GM12878 (cell line): ENCODE data around the gene TTC31. TPM values are rescaled to one million over a fixed set of nuclear protein-coding genes. Genes with fewer than 3 reads are reported as not detected.

ENCODE experiments used
- ATAC-seq: fragments of 200-7000 bp; cut with Tn5 transposase; 3 replicates; pipeline ENCODE4 v1.9.1; 2020; ENCODE audit warnings: mild to moderate bottlenecking, moderate library complexity
- BruUV-seq: library from RNA; stranded (reverse); fragments of 400-500 nt; replicated peaks from 2 replicates; lab custom pipeline; 2021; lab: Mats Ljungman, UMichigan
- CTCF ChIA-PET: fragments of 300-600 bp; sonication (Branson Sonifier 250); formaldehyde crosslinking; extraction: SDS; loops from one replicate; lab custom pipeline; 2021; ENCODE audit warnings: inconsistent platforms; lab: Yijun Ruan, JAX
- POLR2A ChIA-PET: fragments of 350-600 bp; formaldehyde crosslinking; extraction: SDS; loops from one replicate; lab custom pipeline; 2021; ENCODE audit warnings: inconsistent platforms; lab: Charles Lee
- RAD21 ChIA-PET: fragments of 300-600 bp; sonication (Branson Sonifier 250); formaldehyde crosslinking; loops from one replicate; lab custom pipeline; 2023; ENCODE audit warnings: antibody characterized with exemption; ENCODE audit not compliant: unreplicated experiment; lab: Charles Lee
- SMC1A ChIA-PET: fragments of 300-600 bp; sonication (Branson Sonifier 250); formaldehyde crosslinking; loops from one replicate; lab custom pipeline; 2023; ENCODE audit not compliant: unreplicated experiment, uncharacterized antibody; lab: Charles Lee
- DNase-seq: peaks from one replicate; pipeline ENCODE4 v3.0.0-alpha.2; 2011; ENCODE audit warnings: low read depth, low spot score
- FAIRE-seq: peaks from 3 replicates; lab custom pipeline; 2011; peaks lifted over from hg19 to GRCh38; lab: Jason Lieb, UNC
- H2AFZ ChIP-seq: 2 replicates; pipeline ENCODE4 v1.6.0; 2011; ENCODE audit warnings: low read depth, low read length, control low read depth; ENCODE audit not compliant: control insufficient read depth
- H3K27ac ChIP-seq: 2 replicates; pipeline ENCODE4 v1.5.1; 2011; ENCODE audit warnings: control low read depth; ENCODE audit not compliant: control insufficient read depth, insufficient read depth
- H3K27me3 ChIP-seq, 2 experiments: replicated peaks in 1 of 2; 2 replicates each; pipeline versions ENCODE4 v1.6.0 to v1.6.1; 2011; ENCODE audit warnings: low read length in 1 of 2; ENCODE audit not compliant: control insufficient read depth in 2 of 2, insufficient read depth in 2 of 2
- H3K36me3 ChIP-seq, 2 experiments: 2 replicates each; pipeline ENCODE4 v1.5.1; 2011; ENCODE audit warnings: low read length in 1 of 2; ENCODE audit not compliant: control insufficient read depth in 2 of 2, insufficient read depth in 2 of 2
- H3K4me1 ChIP-seq: 2 replicates; pipeline ENCODE4 v1.6.1; 2011; ENCODE audit warnings: mild to moderate bottlenecking, low read length, moderate library complexity, mixed read lengths; ENCODE audit not compliant: control insufficient read depth, insufficient read depth
- H3K4me2 ChIP-seq: 2 replicates; pipeline ENCODE4 v1.6.0; 2011; ENCODE audit warnings: control low read depth; ENCODE audit not compliant: control insufficient read depth, insufficient read depth
- H3K4me3 ChIP-seq: fragments of 200-600 bp; sonication (generic); 2 replicates; pipeline ENCODE4 v1.5.1; 2016
- H3K79me2 ChIP-seq: 2 replicates; pipeline ENCODE4 v1.6.0; 2011; ENCODE audit warnings: low read length; ENCODE audit not compliant: control insufficient read depth, insufficient read depth
- H3K9ac ChIP-seq: 2 replicates; pipeline ENCODE4 v1.8.0; 2011; ENCODE audit warnings: low read length, control low read depth, mixed read lengths; ENCODE audit not compliant: control insufficient read depth, insufficient read depth
- H3K9me3 ChIP-seq: replicated peaks from 3 replicates; pipeline ENCODE4 v1.5.1; 2011; ENCODE audit warnings: mild to moderate bottlenecking, low read length; ENCODE audit not compliant: control insufficient read depth, insufficient read depth
- H4K20me1 ChIP-seq: 2 replicates; pipeline ENCODE4 v1.6.0; 2011; ENCODE audit not compliant: control insufficient read depth, insufficient read depth
- BRCA1 ChIP-seq: IDR thresholded peaks from 2 replicates; pipeline ENCODE4 v1.6.1; 2011; ENCODE audit warnings: low read depth, low read length, improper control_type of control experiment
- CHD4 ChIP-seq: fragments of 200-600 bp; sonication (generic); IDR thresholded peaks from 2 replicates; pipeline ENCODE4 v1.6.1; 2016; ENCODE audit warnings: mild to moderate bottlenecking
- DPF2 ChIP-seq: fragments of 450-650 bp; IDR thresholded peaks from 2 replicates; pipeline ENCODE4 v1.6.1; 2017; ENCODE audit warnings: mild to moderate bottlenecking
- EED ChIP-seq: sonication (generic); IDR thresholded peaks from 2 replicates; pipeline ENCODE4 v1.6.1; 2016; ENCODE audit warnings: antibody characterized with exemption, low read depth
- EZH2 ChIP-seq: IDR thresholded peaks from 2 replicates; pipeline ENCODE4 v1.6.1; 2012; ENCODE audit warnings: low read depth, mild to moderate bottlenecking, control low read depth, inconsistent platforms, low read length, borderline replicate concordance; ENCODE audit not compliant: control insufficient read depth
- KAT2A ChIP-seq: conservative IDR thresholded peaks from 2 replicates; pipeline ENCODE4 v1.6.1; 2011; ENCODE audit warnings: low read depth, low read length; ENCODE audit not compliant: control insufficient read depth
- POLR2A ChIP-seq: IDR thresholded peaks from 2 replicates; pipeline ENCODE4 v1.6.1; 2011; ENCODE audit warnings: low read depth, mild to moderate bottlenecking, low read length
- RBBP5 ChIP-seq: fragments of 200-600 bp; sonication (generic); conservative IDR thresholded peaks from 2 replicates; pipeline ENCODE4 v1.6.1; 2016
- SIN3A ChIP-seq: IDR thresholded peaks from 2 replicates; pipeline ENCODE4 v1.6.1; 2012; ENCODE audit warnings: low read depth, low read length, improper control_type of control experiment
- SMAD1 ChIP-seq: fragments of 450-650 bp; IDR thresholded peaks from 2 replicates; pipeline ENCODE4 v1.6.1; 2018; ENCODE audit warnings: mild to moderate bottlenecking, low read depth; ENCODE audit not compliant: partially characterized antibody
- STAT3 ChIP-seq: IDR thresholded peaks from 2 replicates; pipeline ENCODE4 v1.6.1; 2011; ENCODE audit warnings: low read depth, low read length, improper control_type of control experiment
- ZNF207 ChIP-seq: fragments of 450-650 bp; IDR thresholded peaks from 2 replicates; pipeline ENCODE4 v1.6.1; 2014; ENCODE audit warnings: antibody characterized with exemption, mild to moderate bottlenecking, borderline replicate concordance
- WGBS: methylation state at CpG from one replicate; pipeline ENCODE4 v1.1.6; 2016; ENCODE audit warnings: low lambda C conversion rate; ENCODE audit not compliant: insufficient replicate concordance, insufficient coverage; ENCODE audit errors: missing lambda C conversion rate; 5-methylcytosine and 5-hydroxymethylcytosine counted together
- in situ Hi-C: fragments of 300-500 bp; cut with MboI; formaldehyde crosslinking; loops from 9 replicates; pipeline ENCODE4 v1.14.3; 2018; ENCODE audit warnings: mixed read lengths
- intact Hi-C: fragments of 100-400 bp; cut with micrococcal nuclease; formaldehyde crosslinking; loops from one replicate; pipeline ENCODE4 v1.14.2; 2022; ENCODE audit not compliant: unreplicated experiment
- polyA plus RNA-seq, 11 experiments: library from polyadenylated mRNA; depleted of rRNA in 4 of 11; unstranded in 6 of 11; stranded (reverse) in 5 of 11; fragments of >200 nt; fragmentation: Nextera tagmentation in 4 of 11; fragmentation: Illumina TruSeq in 1 of 11; extraction: Ambion mirVana in 4 of 11; extraction: Trizol in 1 of 11; gene quantifications; 1 replicate in 1 of 11; 2 replicates in 10 of 11; pipeline versions ENCODE4 v1.2.1 to v1.2.3, GENCODE V29; 2011 to 2016; ENCODE audit warnings: inconsistent platforms in 2 of 11, missing spikeins in 2 of 11, low read depth in 1 of 11
- total RNA-seq, 4 experiments: library from RNA; depleted of rRNA in 3 of 4; stranded (reverse); fragments of >200 nt in 3 of 4; fragmentation: Illumina TruSeq in 1 of 4; extraction: Trizol in 1 of 4; gene quantifications; 2 replicates each; pipeline versions ENCODE4 v1.2.1 to v1.2.3, GENCODE V29; 2013 to 2021
- TF ChIP-seq, protein P1 (sequence below): fragments of 450-650 bp; formaldehyde crosslinking; IDR thresholded peaks from 2 replicates; pipeline ENCODE4 v1.4.0; 2022; ENCODE audit warnings: mild to moderate bottlenecking, moderate library complexity
- TF ChIP-seq, protein P2 (sequence below): fragments of 150-350 bp; IDR thresholded peaks from 2 replicates; pipeline ENCODE4 v1.6.1; 2014; ENCODE audit warnings: mild to moderate bottlenecking, low read depth, low read length
- TF ChIP-seq, protein P3 (sequence below): IDR thresholded peaks from 2 replicates; pipeline ENCODE4 v1.6.1; 2012; ENCODE audit warnings: low read length, inconsistent platforms
- TF ChIP-seq, protein P4 (sequence below): fragments of 450-650 bp; IDR thresholded peaks from 2 replicates; pipeline ENCODE4 v1.6.1; 2016; ENCODE audit warnings: mild to moderate bottlenecking

Gene TTC31
- total and polyA plus RNA-seq, 10 of the 15 experiments (the other 5 are each of a cell fraction or from before 2014, with no cell fraction given), result 6.5 to 34.9 (median 25.9) TPM

DNA sequence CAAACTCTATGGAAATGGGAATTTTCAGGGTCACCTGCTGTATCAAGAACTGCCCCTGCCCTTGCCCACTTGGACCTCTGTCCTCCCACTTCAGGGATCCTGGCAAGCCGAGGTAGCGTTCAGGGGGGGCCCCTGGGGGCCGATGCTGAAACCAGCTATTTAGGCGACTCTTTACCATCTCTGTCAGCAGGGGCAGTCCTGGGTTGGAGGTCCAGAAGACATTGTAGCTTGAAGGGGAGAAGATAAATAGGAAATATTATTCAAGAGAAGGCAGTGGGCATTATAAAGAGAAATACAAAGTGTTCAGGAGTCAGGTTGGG lies 20.1 kb upstream of the TTC31 start (continued):
- TF ChIP-seq, protein P1, sequence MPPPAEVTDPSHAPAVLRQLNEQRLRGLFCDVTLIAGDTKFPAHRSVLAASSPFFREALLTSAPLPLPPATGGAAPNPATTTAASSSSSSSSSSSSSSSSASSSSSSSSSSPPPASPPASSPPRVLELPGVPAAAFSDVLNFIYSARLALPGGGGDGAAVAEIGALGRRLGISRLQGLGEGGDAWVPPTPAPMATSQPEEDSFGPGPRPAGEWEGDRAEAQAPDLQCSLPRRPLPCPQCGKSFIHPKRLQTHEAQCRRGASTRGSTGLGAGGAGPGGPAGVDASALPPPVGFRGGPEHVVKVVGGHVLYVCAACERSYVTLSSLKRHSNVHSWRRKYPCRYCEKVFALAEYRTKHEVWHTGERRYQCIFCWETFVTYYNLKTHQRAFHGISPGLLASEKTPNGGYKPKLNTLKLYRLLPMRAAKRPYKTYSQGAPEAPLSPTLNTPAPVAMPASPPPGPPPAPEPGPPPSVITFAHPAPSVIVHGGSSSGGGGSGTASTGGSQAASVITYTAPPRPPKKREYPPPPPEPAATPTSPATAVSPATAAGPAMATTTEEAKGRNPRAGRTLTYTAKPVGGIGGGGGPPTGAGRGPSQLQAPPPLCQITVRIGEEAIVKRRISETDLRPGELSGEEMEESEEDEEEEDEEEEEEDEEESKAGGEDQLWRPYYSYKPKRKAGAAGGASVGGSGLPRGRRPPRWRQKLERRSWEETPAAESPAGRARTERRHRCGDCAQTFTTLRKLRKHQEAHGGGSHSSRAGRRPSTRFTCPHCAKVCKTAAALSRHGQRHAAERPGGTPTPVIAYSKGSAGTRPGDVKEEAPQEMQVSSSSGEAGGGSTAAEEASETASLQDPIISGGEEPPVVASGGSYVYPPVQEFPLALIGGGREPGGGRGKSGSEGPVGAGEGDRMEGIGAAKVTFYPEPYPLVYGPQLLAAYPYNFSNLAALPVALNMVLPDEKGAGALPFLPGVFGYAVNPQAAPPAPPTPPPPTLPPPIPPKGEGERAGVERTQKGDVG (CRISPR knock-in tag), result no peak
- TF ChIP-seq, protein P2, sequence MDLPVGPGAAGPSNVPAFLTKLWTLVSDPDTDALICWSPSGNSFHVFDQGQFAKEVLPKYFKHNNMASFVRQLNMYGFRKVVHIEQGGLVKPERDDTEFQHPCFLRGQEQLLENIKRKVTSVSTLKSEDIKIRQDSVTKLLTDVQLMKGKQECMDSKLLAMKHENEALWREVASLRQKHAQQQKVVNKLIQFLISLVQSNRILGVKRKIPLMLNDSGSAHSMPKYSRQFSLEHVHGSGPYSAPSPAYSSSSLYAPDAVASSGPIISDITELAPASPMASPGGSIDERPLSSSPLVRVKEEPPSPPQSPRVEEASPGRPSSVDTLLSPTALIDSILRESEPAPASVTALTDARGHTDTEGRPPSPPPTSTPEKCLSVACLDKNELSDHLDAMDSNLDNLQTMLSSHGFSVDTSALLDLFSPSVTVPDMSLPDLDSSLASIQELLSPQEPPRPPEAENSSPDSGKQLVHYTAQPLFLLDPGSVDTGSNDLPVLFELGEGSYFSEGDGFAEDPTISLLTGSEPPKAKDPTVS, result no peak
- TF ChIP-seq, all 136 proteins: peak for 0

DNA sequence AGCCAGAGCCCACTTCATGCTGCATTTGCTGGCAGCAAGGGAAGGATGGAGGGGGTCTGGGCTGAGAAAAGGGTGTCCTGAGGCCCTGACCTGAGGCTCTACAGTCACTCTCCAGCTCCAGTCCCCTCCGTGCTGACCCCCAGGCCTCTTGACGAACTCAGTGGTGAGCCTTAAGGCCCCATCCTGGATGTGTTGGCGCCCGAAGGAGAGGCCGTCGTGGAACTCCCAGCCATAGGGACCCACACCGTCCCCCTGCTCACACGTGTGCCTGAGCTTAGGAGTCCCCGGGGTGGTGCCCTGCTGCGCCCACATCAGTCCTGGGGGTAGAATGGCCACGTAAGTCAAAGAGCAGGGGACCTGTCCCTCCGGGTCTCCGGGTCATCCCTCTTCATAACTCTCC lies 18.5 kb upstream of the TTC31 start:
- no peaks in the 10 kb centered on the region for H4K20me1 ChIP-seq
- SMC1A ChIA-PET, result interaction anchor here (0.6 kb wide), 1 partner anchor 57 kb away, joined by 3 read pairs; no protein-coding TSS in a partner anchor
- ATAC-seq, result peak; percentile 19
- under 1% methylated on average over 13 of the region's 13 CpGs for WGBS
- no peaks in the 10 kb centered on the region for H3K27me3 ChIP-seq
- H3K4me1 ChIP-seq, result peaks cover 6% of the 10 kb centered on the region
- DNase-seq, result no peak
- RAD21 ChIA-PET, result no interaction called here
- H3K79me2 ChIP-seq, result peaks cover 24% of the 10 kb centered on the region
- intact Hi-C loops (no loop called here), in situ Hi-C loops (no loop called here)
- peaks cover 2 to 4% of the 10 kb centered on the region in 2 experiments; a peak in 3 of 4 replicates for H3K36me3 ChIP-seq
- peak overlapping the region; percentile 88 for H3K9ac ChIP-seq
- CTCF ChIA-PET, result interaction anchor here (1.4 kb wide), 1 partner anchor 39 kb away, joined by 5 read pairs; no protein-coding TSS in a partner anchor
- H3K9me3 ChIP-seq, result no peaks in the 10 kb centered on the region
- peak overlapping the region; percentile 91 for H3K4me3 ChIP-seq
- TF ChIP-seq, protein P3, sequence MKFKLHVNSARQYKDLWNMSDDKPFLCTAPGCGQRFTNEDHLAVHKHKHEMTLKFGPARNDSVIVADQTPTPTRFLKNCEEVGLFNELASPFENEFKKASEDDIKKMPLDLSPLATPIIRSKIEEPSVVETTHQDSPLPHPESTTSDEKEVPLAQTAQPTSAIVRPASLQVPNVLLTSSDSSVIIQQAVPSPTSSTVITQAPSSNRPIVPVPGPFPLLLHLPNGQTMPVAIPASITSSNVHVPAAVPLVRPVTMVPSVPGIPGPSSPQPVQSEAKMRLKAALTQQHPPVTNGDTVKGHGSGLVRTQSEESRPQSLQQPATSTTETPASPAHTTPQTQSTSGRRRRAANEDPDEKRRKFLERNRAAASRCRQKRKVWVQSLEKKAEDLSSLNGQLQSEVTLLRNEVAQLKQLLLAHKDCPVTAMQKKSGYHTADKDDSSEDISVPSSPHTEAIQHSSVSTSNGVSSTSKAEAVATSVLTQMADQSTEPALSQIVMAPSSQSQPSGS, result no peak
- TF ChIP-seq EED (no peak), POLR2A (no peak), DPF2 (no peak), SIN3A (no peak), BRCA1 (no peak), ZNF207 (no peak), SMAD1 (no peak), CHD4 (no peak), KAT2A (no peak), RBBP5 (no peak), STAT3 (no peak), EZH2 (no peak)
- TF ChIP-seq, protein P4, sequence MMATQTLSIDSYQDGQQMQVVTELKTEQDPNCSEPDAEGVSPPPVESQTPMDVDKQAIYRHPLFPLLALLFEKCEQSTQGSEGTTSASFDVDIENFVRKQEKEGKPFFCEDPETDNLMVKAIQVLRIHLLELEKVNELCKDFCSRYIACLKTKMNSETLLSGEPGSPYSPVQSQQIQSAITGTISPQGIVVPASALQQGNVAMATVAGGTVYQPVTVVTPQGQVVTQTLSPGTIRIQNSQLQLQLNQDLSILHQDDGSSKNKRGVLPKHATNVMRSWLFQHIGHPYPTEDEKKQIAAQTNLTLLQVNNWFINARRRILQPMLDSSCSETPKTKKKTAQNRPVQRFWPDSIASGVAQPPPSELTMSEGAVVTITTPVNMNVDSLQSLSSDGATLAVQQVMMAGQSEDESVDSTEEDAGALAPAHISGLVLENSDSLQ, result no peak
- H3K27ac ChIP-seq, result peak overlapping the region; percentile 73
- H3K4me2 ChIP-seq, result peak overlapping the region; percentile 100
- no peak overlapping the region for H2AFZ ChIP-seq
- no peak for FAIRE-seq
- POLR2A ChIA-PET, result interaction anchor here (0.6 to 1.6 kb wide), 4 partner anchors 10 to 66 kb away, joined by 3 to 5 read pairs (median 4); partner anchors contain the start of gene INO80B
- BruUV-seq, result no TSS peak
